Fibroblast of peridontal ligament (primary cell): Measurements from ENCODE around the gene CTRB1.

ENCODE experiments used
- DNase-seq: peaks from one replicate; pipeline ENCODE4 v3.0.0-alpha.2; 2010; ENCODE audit errors: extremely low read depth

CTRB1 gene

GRCh38 chr16:75225678-75226515, 7.1 kb downstream of the CTRB1 start:
- no peak for DNase-seq

- no peak for DNase-seq
These were observed 8.0 kb downstream of the CTRB1 start for GRCh38 chr16:75226550-75227360.

GRCh38 chr16:75227361-75228142, 8.8 kb downstream of the CTRB1 start:
- DNase-seq, result no peak

GRCh38 chr16:75228143-75228976, 9.6 kb downstream of the CTRB1 start:
- DNase-seq, result no peak

DNA sequence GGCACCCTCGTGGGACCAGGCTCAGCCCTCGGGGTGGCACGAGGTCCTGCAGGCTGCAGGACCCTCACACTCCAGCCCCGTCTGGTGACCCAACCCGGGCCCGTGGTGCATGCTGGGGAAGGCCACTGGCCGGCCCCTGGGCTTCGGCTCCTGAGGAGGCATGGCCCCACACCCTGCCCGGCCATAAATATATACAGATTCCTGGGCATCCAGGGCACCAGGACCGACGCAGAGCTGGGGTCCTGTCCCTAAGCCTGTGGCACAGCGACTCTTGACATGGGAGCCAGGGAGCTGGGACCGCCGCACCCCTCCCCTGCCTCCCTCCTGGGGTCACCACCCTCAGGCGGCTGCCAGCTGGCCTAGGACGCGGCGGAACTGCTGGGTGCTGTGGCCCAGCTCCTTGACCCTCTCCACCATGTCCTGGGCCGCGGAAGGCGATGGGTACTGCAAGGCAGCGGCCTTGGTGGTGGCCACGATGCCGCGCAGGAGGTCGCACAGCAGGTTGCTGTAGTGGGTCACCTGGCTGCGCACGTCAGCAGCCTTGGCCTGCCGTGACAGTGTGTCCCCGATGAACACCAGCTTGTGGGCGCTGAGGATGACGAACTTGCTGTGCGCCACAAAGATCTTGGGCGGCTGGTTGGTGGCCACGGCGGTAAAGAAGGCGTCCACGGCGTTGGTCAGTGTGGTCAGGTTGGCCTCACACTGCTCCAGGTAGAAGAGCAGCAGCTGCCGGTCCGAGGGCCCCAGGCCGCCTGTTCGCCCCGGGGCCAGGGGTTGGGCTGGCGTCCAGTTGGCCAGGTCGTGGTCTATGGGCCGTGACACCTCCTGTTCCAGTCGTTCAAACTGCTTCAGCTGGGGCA, 10.6 kb downstream of the CTRB1 start:
- DNase-seq, result no peak

- no peak for DNase-seq
These were observed 11.8 kb downstream of the CTRB1 start for GRCh38 chr16:75230471-75231110.

- no peak for DNase-seq
These were observed 12.8 kb downstream of the CTRB1 start for GRCh38 chr16:75231570-75231969.

- DNase-seq, result no peak
These were observed 14.8 kb downstream of the CTRB1 start for GRCh38 chr16:75233611-75233938.

DNA sequence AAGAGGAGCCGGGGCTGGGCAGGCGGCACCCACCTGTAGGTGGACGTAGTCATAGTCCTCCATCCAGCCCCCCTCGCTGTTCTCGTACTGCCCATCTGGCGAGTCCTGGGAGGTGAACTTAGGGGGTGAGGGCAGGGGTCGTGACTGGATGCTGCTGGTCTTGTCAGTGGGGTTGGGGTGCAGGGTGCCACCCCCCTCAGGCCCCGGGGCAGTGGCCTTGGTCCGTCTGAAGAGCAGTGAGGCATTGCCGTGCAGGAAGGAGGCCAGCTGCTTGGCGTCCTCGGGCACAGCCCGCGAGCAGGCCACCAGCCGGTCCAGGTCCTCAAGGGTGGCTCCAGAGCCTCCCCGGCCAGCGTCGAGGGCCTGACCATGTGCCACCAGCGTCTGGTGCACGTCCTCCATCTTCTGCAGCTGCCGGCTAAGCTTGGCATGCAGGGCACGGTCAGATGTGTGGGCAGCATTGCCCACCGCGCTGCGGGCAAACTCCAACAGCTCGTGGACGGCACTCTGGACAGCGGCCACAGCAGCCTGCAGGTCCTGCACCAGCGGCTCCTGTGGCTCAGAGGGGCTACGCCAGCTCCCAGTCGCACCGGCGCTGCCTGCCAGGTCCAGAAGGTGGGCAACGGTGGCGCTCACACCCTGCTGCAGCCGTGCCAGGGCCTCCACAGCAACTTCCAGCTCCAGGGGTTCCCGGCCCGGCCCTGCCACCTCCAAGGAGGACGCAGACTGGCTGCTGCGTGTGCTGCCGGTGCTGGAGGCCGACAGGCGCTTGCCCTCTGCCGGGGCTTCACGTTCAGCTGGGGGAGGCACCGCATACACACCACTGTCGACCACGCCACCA, 16.3 kb downstream of the CTRB1 start:
- no peak for DNase-seq

- DNase-seq, result no peak
These were observed 17.0 kb downstream of the CTRB1 start for GRCh38 chr16:75235721-75236193.

DNA sequence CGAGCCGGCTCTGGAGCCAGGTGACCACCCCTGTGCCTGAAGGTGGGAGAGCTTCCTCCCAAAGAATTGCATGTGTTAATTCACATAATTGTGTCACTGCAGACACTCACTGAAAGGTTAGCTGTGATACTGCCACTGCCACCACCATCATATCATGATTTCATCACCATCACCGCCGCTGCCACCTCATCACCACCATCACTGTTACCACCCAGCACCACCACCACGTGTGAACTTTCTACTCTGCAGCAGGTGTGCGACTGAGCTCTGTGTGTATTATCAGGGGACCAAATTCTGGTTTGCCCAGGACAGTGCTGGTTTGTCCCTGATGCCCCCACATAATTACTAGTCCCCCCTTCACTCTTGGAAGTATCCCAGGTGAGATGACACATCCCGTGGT, 17.4 kb downstream of the CTRB1 start:
- no peak for DNase-seq

- no peak for DNase-seq
These were observed 18.1 kb downstream of the CTRB1 start for GRCh38 chr16:75236736-75237397.

- no peak for DNase-seq
These were observed 18.8 kb downstream of the CTRB1 start for GRCh38 chr16:75237398-75238131.

- DNase-seq, result peak; percentile 90
These were observed 19.5 kb downstream of the CTRB1 start for GRCh38 chr16:75238132-75238852.

- peak; percentile 30 for DNase-seq
These were observed 20.2 kb downstream of the CTRB1 start for GRCh38 chr16:75238853-75239541.

DNA sequence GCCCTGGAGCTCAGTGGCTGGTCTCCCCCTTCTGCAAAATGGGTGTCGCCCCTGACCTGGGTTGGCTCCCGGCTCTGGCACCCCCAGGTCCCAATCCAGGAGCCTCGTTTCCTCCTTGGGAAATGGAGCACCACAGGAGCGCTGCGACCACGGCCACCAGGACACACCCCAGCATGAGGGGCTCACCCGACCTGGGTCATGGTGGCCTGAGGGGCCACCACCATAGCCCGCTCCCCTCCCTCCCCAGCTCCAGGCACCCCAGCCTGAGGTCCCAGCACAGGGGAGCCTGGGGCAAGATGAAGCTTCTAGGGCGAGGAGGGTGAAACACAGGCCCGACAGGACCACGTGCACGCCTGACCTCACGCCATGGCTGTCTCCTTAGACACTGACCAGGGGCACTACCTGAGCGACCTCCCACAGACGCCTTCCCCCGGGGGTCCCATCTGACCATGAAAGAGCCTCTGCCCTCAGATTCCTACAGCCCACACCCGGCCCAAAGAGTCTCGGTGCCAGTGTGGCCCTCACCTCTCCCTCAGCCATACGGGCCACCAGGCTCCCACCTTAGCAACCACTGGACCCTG, 20.8 kb downstream of the CTRB1 start:
- no peak for DNase-seq
